ENCODE measurements around the gene GNB1.

GNB1 gene

DNA sequence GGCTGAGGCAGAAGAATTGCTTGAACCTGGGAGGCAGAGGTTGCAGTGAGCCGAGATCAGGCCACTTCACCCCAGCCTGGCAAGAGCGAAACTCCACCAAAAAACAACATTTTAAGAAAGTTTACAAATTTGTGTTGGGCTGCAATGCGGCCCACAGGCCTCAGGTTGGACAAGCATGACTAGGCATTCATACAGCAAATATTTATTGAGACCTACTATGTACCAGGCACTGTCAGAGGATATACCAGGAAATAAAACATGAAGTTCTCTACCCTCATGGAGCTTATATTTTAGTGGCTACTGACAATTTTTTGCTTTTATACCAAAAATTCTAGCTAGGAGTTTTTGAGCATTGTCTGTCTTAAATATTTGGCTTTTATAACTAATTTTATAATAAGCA is 23.7 kb downstream of the GNB1 start:
- TF ChIP-seq TEAD4 (IDR thresholded peaks at IDR 0.05), result no peak
- no peak for TF ChIP-seq TAF1 (IDR thresholded peaks at IDR 0.05; ENCODE audit: low read depth)
- no peak for TF ChIP-seq ZBTB7A (IDR thresholded peaks at IDR 0.05; ENCODE audit: low read depth)
- TF ChIP-seq, protein P1, sequence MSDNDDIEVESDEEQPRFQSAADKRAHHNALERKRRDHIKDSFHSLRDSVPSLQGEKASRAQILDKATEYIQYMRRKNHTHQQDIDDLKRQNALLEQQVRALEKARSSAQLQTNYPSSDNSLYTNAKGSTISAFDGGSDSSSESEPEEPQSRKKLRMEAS (IDR thresholded peaks at IDR 0.05), result no peak
- TF ChIP-seq RAD21 (IDR thresholded peaks at IDR 0.05; ENCODE audit: low read depth), result no peak
- no peak for TF ChIP-seq EP300 (IDR thresholded peaks at IDR 0.05; ENCODE audit: borderline replicate concordance)
- TF ChIP-seq NFIC (IDR thresholded peaks at IDR 0.05), result no peak
- no peak for TF ChIP-seq EGR1 (IDR thresholded peaks at IDR 0.05)
- no peak for TF ChIP-seq CREB1 (IDR thresholded peaks at IDR 0.05; ENCODE audit: low read depth)
- no peak for TF ChIP-seq FOXM1 (IDR thresholded peaks at IDR 0.05; ENCODE audit: borderline replicate concordance, low read depth)

DNA sequence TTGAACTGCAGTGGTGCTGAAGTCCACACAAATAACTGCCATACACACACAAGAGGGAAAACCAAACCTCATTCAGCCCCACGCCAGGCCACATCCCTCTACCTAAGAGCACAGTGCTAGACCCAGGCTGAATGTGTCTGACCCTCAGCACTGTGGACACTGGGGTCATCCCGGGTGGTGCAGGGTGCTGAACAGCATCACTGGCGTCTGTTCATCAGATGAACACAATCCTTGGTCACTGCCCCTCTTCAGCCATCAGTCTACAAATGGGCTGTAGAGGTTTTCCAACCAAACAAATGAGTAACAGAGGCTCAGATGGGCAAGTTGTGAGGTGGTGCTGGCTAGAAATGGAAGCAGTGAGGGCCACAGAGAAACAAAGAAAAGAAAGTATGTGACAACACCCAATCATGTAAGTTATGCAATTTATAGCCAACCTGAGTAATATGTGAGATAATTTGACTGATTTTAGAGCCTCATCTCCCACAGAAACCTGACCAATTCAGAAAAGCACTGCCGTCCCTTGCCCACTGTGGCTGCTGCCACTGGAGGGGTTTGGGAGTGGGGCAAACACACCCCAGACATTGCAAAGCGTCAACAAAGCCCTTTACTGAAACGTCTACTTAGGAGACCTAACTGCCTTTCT is 27.9 kb downstream of the GNB1 start:
- no peak for TF ChIP-seq CREB1 (IDR thresholded peaks at IDR 0.05; ENCODE audit: low read depth)
- TF ChIP-seq EP300 (IDR thresholded peaks at IDR 0.05; ENCODE audit: borderline replicate concordance), result no peak
- no peak for TF ChIP-seq CEBPB (IDR thresholded peaks at IDR 0.05)
- TF ChIP-seq YY1 (IDR thresholded peaks at IDR 0.05; ENCODE audit: low read depth), result no peak

DNA sequence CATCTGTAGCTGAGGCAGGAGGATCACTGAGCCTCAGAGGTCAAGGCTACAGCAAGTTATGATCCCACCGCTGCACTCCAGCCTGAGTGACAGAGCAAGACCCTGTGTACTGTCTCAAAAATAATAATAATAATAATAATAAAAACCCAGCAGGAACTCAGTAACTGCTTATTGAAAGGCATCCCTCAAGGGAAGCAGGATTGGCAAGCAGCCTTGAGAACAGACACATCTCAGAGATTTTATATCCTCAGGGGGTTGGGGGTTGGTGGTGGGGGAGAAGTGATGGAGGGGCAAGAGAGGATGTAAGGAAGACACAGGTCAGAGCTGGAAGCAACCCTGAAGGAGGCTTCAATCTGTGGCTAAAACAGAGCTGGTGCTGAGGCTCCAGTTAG is 29.6 kb downstream of the GNB1 start:
- no peak for TF ChIP-seq RAD21 (IDR thresholded peaks at IDR 0.05; ENCODE audit: low read depth)
- TF ChIP-seq TCF12 (IDR thresholded peaks at IDR 0.05; ENCODE audit: low read depth), result no peak
- TF ChIP-seq, protein P2, sequence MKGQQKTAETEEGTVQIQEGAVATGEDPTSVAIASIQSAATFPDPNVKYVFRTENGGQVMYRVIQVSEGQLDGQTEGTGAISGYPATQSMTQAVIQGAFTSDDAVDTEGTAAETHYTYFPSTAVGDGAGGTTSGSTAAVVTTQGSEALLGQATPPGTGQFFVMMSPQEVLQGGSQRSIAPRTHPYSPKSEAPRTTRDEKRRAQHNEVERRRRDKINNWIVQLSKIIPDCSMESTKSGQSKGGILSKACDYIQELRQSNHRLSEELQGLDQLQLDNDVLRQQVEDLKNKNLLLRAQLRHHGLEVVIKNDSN (IDR thresholded peaks at IDR 0.05), result no peak
- TF ChIP-seq YY1 (IDR thresholded peaks at IDR 0.05; ENCODE audit: low read depth), result no peak
- no peak for TF ChIP-seq EP300 (IDR thresholded peaks at IDR 0.05; ENCODE audit: borderline replicate concordance)
- TF ChIP-seq EGR1 (IDR thresholded peaks at IDR 0.05), result no peak
- no peak for TF ChIP-seq FOXM1 (IDR thresholded peaks at IDR 0.05; ENCODE audit: borderline replicate concordance, low read depth)
- TF ChIP-seq NFIC (IDR thresholded peaks at IDR 0.05), result no peak

DNA sequence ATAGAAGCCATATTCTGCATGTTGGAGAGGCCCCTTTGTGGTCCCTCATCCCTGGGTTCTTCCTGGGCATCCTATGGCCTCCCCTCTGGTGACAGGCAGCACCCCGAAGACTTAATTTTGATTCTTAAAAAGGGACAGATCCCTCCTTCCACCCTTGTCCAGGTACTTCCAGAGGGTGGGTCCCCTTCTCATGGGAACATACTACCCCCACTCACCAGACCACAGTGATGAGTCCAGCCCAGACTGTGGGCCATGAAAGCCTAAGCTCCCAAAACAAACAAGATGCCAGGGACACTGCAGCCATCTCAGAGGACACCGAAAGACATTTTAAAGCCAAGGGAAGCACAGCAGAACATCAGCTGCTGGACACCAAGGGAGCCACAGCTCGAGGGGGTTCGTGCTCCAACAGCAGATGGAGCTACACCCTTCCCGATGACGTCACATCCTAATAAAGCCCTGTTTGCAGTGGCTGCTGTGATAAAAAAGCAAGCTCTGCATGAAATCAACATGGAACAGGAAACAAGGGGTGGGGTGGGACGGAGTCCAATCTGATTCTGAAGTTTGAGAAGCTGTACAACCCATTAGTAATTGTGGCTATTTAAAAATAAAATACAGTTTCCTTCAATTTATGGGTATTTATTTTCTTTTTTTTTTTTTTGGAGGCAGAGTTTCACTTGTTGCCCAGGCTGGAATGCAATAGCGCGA is 32.4 kb downstream of the GNB1 start:
- TF ChIP-seq, protein P3, sequence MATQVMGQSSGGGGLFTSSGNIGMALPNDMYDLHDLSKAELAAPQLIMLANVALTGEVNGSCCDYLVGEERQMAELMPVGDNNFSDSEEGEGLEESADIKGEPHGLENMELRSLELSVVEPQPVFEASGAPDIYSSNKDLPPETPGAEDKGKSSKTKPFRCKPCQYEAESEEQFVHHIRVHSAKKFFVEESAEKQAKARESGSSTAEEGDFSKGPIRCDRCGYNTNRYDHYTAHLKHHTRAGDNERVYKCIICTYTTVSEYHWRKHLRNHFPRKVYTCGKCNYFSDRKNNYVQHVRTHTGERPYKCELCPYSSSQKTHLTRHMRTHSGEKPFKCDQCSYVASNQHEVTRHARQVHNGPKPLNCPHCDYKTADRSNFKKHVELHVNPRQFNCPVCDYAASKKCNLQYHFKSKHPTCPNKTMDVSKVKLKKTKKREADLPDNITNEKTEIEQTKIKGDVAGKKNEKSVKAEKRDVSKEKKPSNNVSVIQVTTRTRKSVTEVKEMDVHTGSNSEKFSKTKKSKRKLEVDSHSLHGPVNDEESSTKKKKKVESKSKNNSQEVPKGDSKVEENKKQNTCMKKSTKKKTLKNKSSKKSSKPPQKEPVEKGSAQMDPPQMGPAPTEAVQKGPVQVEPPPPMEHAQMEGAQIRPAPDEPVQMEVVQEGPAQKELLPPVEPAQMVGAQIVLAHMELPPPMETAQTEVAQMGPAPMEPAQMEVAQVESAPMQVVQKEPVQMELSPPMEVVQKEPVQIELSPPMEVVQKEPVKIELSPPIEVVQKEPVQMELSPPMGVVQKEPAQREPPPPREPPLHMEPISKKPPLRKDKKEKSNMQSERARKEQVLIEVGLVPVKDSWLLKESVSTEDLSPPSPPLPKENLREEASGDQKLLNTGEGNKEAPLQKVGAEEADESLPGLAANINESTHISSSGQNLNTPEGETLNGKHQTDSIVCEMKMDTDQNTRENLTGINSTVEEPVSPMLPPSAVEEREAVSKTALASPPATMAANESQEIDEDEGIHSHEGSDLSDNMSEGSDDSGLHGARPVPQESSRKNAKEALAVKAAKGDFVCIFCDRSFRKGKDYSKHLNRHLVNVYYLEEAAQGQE (IDR thresholded peaks at IDR 0.05; ENCODE audit: low read depth), result no peak
- TF ChIP-seq CREB1 (IDR thresholded peaks at IDR 0.05; ENCODE audit: low read depth) (no peak), YY1 (IDR thresholded peaks at IDR 0.05; ENCODE audit: low read depth) (no peak), EP300 (IDR thresholded peaks at IDR 0.05; ENCODE audit: borderline replicate concordance) (no peak)
- TF ChIP-seq, protein P1 (IDR thresholded peaks at IDR 0.05), result no peak
- TF ChIP-seq, protein P2 (IDR thresholded peaks at IDR 0.05), result no peak

DNA sequence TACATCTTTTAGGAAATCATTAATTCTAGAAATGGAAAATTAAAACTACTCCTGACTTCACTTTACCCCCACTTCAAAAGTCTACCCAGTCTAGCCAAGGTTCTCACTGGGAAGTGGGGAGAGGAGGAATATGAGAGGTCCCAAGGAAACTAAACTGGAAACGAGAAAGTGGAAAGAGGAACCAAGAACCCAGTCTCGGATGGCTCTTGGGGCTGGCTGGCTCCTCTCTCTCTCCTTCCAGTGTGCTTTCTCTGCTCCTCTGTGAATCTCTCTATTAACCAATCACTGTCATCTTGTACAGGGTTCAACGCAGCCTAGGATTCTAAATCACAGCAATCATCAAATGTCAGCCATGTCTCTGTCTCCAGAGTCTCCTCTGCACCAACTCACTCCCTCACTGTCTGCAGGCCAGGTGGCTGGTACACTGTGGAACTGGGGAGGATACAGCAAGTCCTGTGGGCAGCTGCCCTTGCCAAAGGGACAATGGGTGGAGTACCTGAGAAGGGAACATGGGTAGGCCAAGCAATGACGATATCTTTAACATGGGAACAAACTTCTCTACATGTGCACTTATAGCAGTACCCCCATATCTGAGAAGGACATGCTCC is 33.7 kb downstream of the GNB1 start:
- no peak for TF ChIP-seq FOXM1 (IDR thresholded peaks at IDR 0.05; ENCODE audit: borderline replicate concordance, low read depth)
- TF ChIP-seq, protein P1 (IDR thresholded peaks at IDR 0.05), result no peak
- TF ChIP-seq, protein P2 (IDR thresholded peaks at IDR 0.05), result no peak
- TF ChIP-seq, protein P3 (IDR thresholded peaks at IDR 0.05; ENCODE audit: low read depth), result no peak
- TF ChIP-seq TEAD4 (IDR thresholded peaks at IDR 0.05), result no peak
- no peak for TF ChIP-seq CEBPB (IDR thresholded peaks at IDR 0.05)
- TF ChIP-seq TAF1 (IDR thresholded peaks at IDR 0.05; ENCODE audit: low read depth), result no peak
- no peak for TF ChIP-seq YY1 (IDR thresholded peaks at IDR 0.05; ENCODE audit: low read depth)
- no peak for TF ChIP-seq CREB1 (IDR thresholded peaks at IDR 0.05; ENCODE audit: low read depth)
- TF ChIP-seq EP300 (IDR thresholded peaks at IDR 0.05; ENCODE audit: borderline replicate concordance), result no peak
- TF ChIP-seq ZBTB7A (IDR thresholded peaks at IDR 0.05; ENCODE audit: low read depth), result no peak
- TF ChIP-seq TCF12 (IDR thresholded peaks at IDR 0.05; ENCODE audit: low read depth), result no peak
- no peak for TF ChIP-seq RAD21 (IDR thresholded peaks at IDR 0.05; ENCODE audit: low read depth)
- TF ChIP-seq EGR1 (IDR thresholded peaks at IDR 0.05), result no peak
